H1 (cell line): ENCODE results near the gene AGER. TPM values are rescaled to one million over a fixed set of nuclear protein-coding genes. Genes with fewer than 3 reads are reported as not detected.

Experiments used
- CTCF ChIA-PET: fragments of 300-600 bp; sonication (Branson Sonifier 250); formaldehyde crosslinking; loops from one replicate; lab custom pipeline; 2021; ENCODE audit not compliant: partially characterized antibody; lab: Charles Lee
- POLR2A ChIA-PET: fragments of 300-600 bp; sonication (Branson Sonifier 250); formaldehyde crosslinking; loops from one replicate; lab custom pipeline; 2021; ENCODE audit warnings: inconsistent platforms; ENCODE audit not compliant: partially characterized antibody; lab: Charles Lee
- DNase-seq, 2 experiments: peaks; one replicate each; pipeline versions ENCODE4 v3.0.0 to v3.0.0-alpha.2; 2010 to 2022; ENCODE audit warnings: low spot score in 2 of 2, low read depth in 1 of 2, mixed read lengths in 1 of 2
- FAIRE-seq: peaks from 2 replicates; lab custom pipeline; 2011; peaks lifted over from hg19 to GRCh38; lab: Jason Lieb, UNC
- H2AFZ ChIP-seq: 2 replicates; pipeline ENCODE4 v1.8.1; 2012; ENCODE audit warnings: low read length, inconsistent platforms
- H2AK5ac ChIP-seq: 2 replicates; pipeline ENCODE4 v1.6.1; 2013; ENCODE audit warnings: low read depth, low read length
- H2BK120ac ChIP-seq: replicated peaks from 2 replicates; pipeline ENCODE3; 2013; ENCODE audit warnings: low read depth, low read length, inconsistent platforms
- H2BK12ac ChIP-seq: 2 replicates; pipeline ENCODE4 v1.6.1; 2013; ENCODE audit warnings: low read depth, low read length
- H2BK15ac ChIP-seq: 2 replicates; pipeline ENCODE4 v1.6.1; 2013; ENCODE audit warnings: low read length
- H2BK20ac ChIP-seq: 2 replicates; pipeline ENCODE4 v1.6.1; 2013; ENCODE audit warnings: low read length
- H2BK5ac ChIP-seq: 2 replicates; pipeline ENCODE4 v1.6.1; 2013; ENCODE audit warnings: low read depth, low read length
- H3K14ac ChIP-seq: 2 replicates; pipeline ENCODE4 v1.6.1; 2013; ENCODE audit warnings: inconsistent platforms; ENCODE audit not compliant: insufficient read length
- H3K18ac ChIP-seq: 2 replicates; pipeline ENCODE4 v1.6.1; 2013; ENCODE audit warnings: low read length; ENCODE audit errors: extremely low read depth
- H3K23ac ChIP-seq: 2 replicates; pipeline ENCODE4 v1.6.1; 2013; ENCODE audit warnings: inconsistent platforms; ENCODE audit not compliant: insufficient read length
- H3K23me2 ChIP-seq: 2 replicates; pipeline ENCODE4 v1.6.1; 2013; ENCODE audit warnings: low read depth, low read length
- H3K27ac ChIP-seq: 2 replicates; pipeline ENCODE4 v1.6.1; 2011; ENCODE audit warnings: low read depth, low read length, inconsistent platforms
- H3K27me3 ChIP-seq, 4 experiments: replicated peaks in 1 of 4; 1 replicate in 1 of 4; 2 replicates in 3 of 4; pipeline versions ENCODE4 v1.6.1 to v1.8.1; 2011 to 2013; ENCODE audit warnings: low read length in 3 of 4, mild to moderate bottlenecking in 3 of 4, inconsistent platforms in 2 of 4, mixed read lengths in 2 of 4, moderate library complexity in 1 of 4; ENCODE audit not compliant: control insufficient read depth in 3 of 4, insufficient read depth in 3 of 4; ENCODE audit errors: extremely low read depth in 1 of 4
- H3K36me3 ChIP-seq, 4 experiments: 2 replicates each; pipeline versions ENCODE4 v1.6.1 to v1.8.1; 2011 to 2013; ENCODE audit warnings: mild to moderate bottlenecking in 4 of 4, low read length in 3 of 4, moderate library complexity in 2 of 4, control low read depth in 1 of 4, inconsistent platforms in 1 of 4; ENCODE audit not compliant: insufficient read depth in 4 of 4, control insufficient read depth in 2 of 4
- H3K4ac ChIP-seq: replicated peaks from 2 replicates; pipeline ENCODE3; 2013; ENCODE audit warnings: low read length, low read depth, mixed read lengths, inconsistent platforms; ENCODE audit not compliant: insufficient read length
- H3K4me1 ChIP-seq, 4 experiments: replicated peaks in 1 of 4; 1 replicate in 1 of 4; 2 replicates in 3 of 4; pipeline versions ENCODE4 v1.6.1 to v1.8.1; 2011 to 2013; ENCODE audit warnings: low read length in 3 of 4, inconsistent platforms in 2 of 4, mixed read lengths in 1 of 4; ENCODE audit not compliant: insufficient read depth in 4 of 4, control insufficient read depth in 3 of 4
- H3K4me2 ChIP-seq, 2 experiments: 2 replicates each; pipeline versions ENCODE4 v1.6.1 to v1.8.1; 2011 to 2013; ENCODE audit warnings: low read depth in 2 of 2, low read length in 2 of 2, control low read depth in 1 of 2, inconsistent platforms in 1 of 2, mild to moderate bottlenecking in 1 of 2; ENCODE audit not compliant: insufficient read depth in 1 of 2
- H3K4me3 ChIP-seq, 4 experiments: fragments of 200-600, 300-600 bp in 1 of 4; sonication (generic), shearing (Covaris generic), sonication (Bioruptor Twin) in 1 of 4; 2 replicates each; pipeline versions ENCODE4 v1.5.1 to v1.8.1; 2011 to 2016; ENCODE audit warnings: low read length in 4 of 4, low read depth in 3 of 4, control low read depth in 2 of 4, inconsistent platforms in 2 of 4, mild to moderate bottlenecking in 2 of 4, mixed read lengths in 1 of 4, moderate library complexity in 1 of 4; ENCODE audit not compliant: insufficient read depth in 2 of 4; ENCODE audit errors: extremely low read depth in 1 of 4
- H3K56ac ChIP-seq: replicated peaks from 2 replicates; pipeline ENCODE3; 2013; ENCODE audit warnings: low read depth, mild to moderate bottlenecking, mixed read lengths, low read length, inconsistent platforms; ENCODE audit not compliant: insufficient read length
- H3K79me1 ChIP-seq: 2 replicates; pipeline ENCODE4 v1.6.1; 2013; ENCODE audit warnings: low read depth, low read length, control low read depth
- H3K79me2 ChIP-seq, 2 experiments: 2 replicates each; pipeline versions ENCODE4 v1.6.1 to v1.8.1; 2012 to 2013; ENCODE audit warnings: low read length in 2 of 2, mild to moderate bottlenecking in 2 of 2, inconsistent platforms in 1 of 2; ENCODE audit not compliant: insufficient read depth in 2 of 2, control insufficient read depth in 1 of 2
- H3K9ac ChIP-seq, 4 experiments: replicated peaks in 1 of 4; 1 replicate in 1 of 4; 2 replicates in 3 of 4; pipeline versions ENCODE4 v1.6.1 to v1.8.1; 2011 to 2013; ENCODE audit warnings: low read depth in 3 of 4, low read length in 3 of 4, control low read depth in 2 of 4, mild to moderate bottlenecking in 2 of 4, moderate library complexity in 2 of 4, inconsistent platforms in 1 of 4; ENCODE audit errors: extremely low read depth in 1 of 4
- H3K9me3 ChIP-seq, 2 experiments: 2 replicates each; pipeline versions ENCODE4 v1.6.1 to v1.8.1; 2012 to 2013; ENCODE audit warnings: mild to moderate bottlenecking in 2 of 2, moderate library complexity in 2 of 2, control low read depth in 1 of 2, inconsistent platforms in 1 of 2, low read depth in 1 of 2, low read length in 1 of 2, mixed read lengths in 1 of 2; ENCODE audit not compliant: insufficient read depth in 2 of 2
- H4K20me1 ChIP-seq, 2 experiments: replicated peaks in 1 of 2; 2 replicates each; pipeline versions ENCODE3 to v1.8.1; 2011 to 2013; ENCODE audit warnings: inconsistent platforms in 2 of 2, low read length in 2 of 2, mild to moderate bottlenecking in 1 of 2; ENCODE audit not compliant: insufficient read depth in 2 of 2, control insufficient read depth in 1 of 2
- H4K5ac ChIP-seq: 2 replicates; pipeline ENCODE4 v1.6.1; 2013; ENCODE audit warnings: low read length, low read depth, mixed read lengths, inconsistent platforms; ENCODE audit not compliant: insufficient read length
- H4K8ac ChIP-seq: 2 replicates; pipeline ENCODE4 v1.8.0; 2013; ENCODE audit warnings: mild to moderate bottlenecking, moderate library complexity, low read length, inconsistent platforms; ENCODE audit not compliant: insufficient read depth; ENCODE audit errors: extremely low read depth
- H4K91ac ChIP-seq: replicated peaks from 2 replicates; pipeline ENCODE3; 2013; ENCODE audit warnings: low read length, mixed read lengths, inconsistent platforms; ENCODE audit not compliant: insufficient read length
- BRCA1 ChIP-seq: IDR thresholded peaks from 2 replicates; pipeline ENCODE4 v1.6.1; 2012; ENCODE audit warnings: low read depth, low read length, improper control_type of control experiment
- EP300 ChIP-seq, 2 experiments: IDR thresholded peaks; 1 replicate in 1 of 2; 2 replicates in 1 of 2; pipeline ENCODE4 v1.6.1; 2011 to 2012; ENCODE audit warnings: low read depth in 2 of 2, low read length in 2 of 2, mild to moderate bottlenecking in 2 of 2, borderline replicate concordance in 1 of 2, inconsistent platforms in 1 of 2, moderate library complexity in 1 of 2
- MAX ChIP-seq: IDR thresholded peaks from 2 replicates; pipeline ENCODE4 v1.6.1; 2012; ENCODE audit warnings: inconsistent platforms
- RAD21 ChIP-seq, 2 experiments: IDR thresholded peaks in 1 of 2; conservative IDR thresholded peaks in 1 of 2; 2 replicates each; pipeline ENCODE4 v1.6.1; 2011; ENCODE audit warnings: low read depth in 2 of 2, low read length in 2 of 2, improper control_type of control experiment in 1 of 2, inconsistent platforms in 1 of 2, mild to moderate bottlenecking in 1 of 2, moderate library complexity in 1 of 2
- SRF ChIP-seq: IDR thresholded peaks from 2 replicates; pipeline ENCODE4 v1.6.1; 2011; ENCODE audit warnings: mild to moderate bottlenecking, low read depth, low read length, moderate library complexity
- WGBS, 2 experiments: shearing (Covaris generic) in 1 of 2; methylation state at CpG; one replicate each; pipeline versions ENCODE4 v1.1.6 to v1.1.7; 2013 to 2015; ENCODE audit warnings: low lambda C conversion rate in 2 of 2, mixed read lengths in 2 of 2, inconsistent platforms in 1 of 2, low coverage in 1 of 2, missing lambda C conversion rate in 1 of 2; ENCODE audit not compliant: insufficient replicate concordance in 2 of 2, insufficient coverage in 1 of 2, insufficient read length in 1 of 2; ENCODE audit errors: extremely low coverage in 1 of 2, missing lambda C conversion rate in 1 of 2; 5-methylcytosine and 5-hydroxymethylcytosine counted together
- polyA plus RNA-seq, 7 experiments: library from polyadenylated mRNA; depleted of rRNA in 3 of 7; stranded (reverse) in 5 of 7; unstranded in 2 of 7; fragments of >200 nt in 5 of 7; fragments of 200-250 nt in 2 of 7; gene quantifications; 1 replicate in 5 of 7; 2 replicates in 1 of 7; 4 replicates in 1 of 7; pipeline versions ENCODE4 v1.2.1 to v1.2.3, GENCODE V29; 2011 to 2013; ENCODE audit warnings: missing spikeins in 2 of 7, mixed read lengths in 2 of 7
- total RNA-seq: library from RNA; stranded (reverse); fragmentation: NEBNext Ultra II Directional; extraction: Animal tissue kit (Norgen Biotek cat#: 25700); gene quantifications from 2 replicates; pipeline ENCODE4 v1.2.1, GENCODE V29; 2021

AGER gene
- total and polyA plus RNA-seq, 2 of the 8 experiments (the other 6 are each of a cell fraction or from before 2014, with no cell fraction given): 3.8 to 10.9 TPM

GRCh38 chr6:32181915-32182529 is 2.0 kb downstream of the AGER start:
- Histone ChIP-seq H3K18ac (no peak overlapping the region), H3K4me3 (no peak overlapping the region), H3K4me2 (0 out of 4 replicates have a peak overlapping the region, but pooled peaks of 1 of the 2 experiments have one; percentile 1), H4K91ac (no peak overlapping the region), H2BK120ac (no peak overlapping the region), H3K4me1 (peaks cover 0 to 8% (median under 1%) of the 10 kb centered on the region in 4 experiments; a peak in 4 of 7 replicates), H4K8ac (no peak overlapping the region), H2BK12ac (no peak overlapping the region), H2AFZ (no peak overlapping the region), H4K5ac (no peak overlapping the region), H3K4ac (no peak overlapping the region), H3K9me3 (no peaks in the 10 kb centered on the region), H3K36me3 (peaks cover 6 to 33% (median 25%) of the 10 kb centered on the region in 4 experiments), H3K23ac (no peak overlapping the region), H2AK5ac (no peak overlapping the region), H4K20me1 (peaks cover 0 to 3% of the 10 kb centered on the region in 2 experiments), H3K9ac (no peak overlapping the region), H3K79me2 (peaks cover 0 to 12% of the 10 kb centered on the region in 2 experiments; a peak in 2 of 4 replicates), H2BK15ac (no peak overlapping the region), H3K56ac (no peak overlapping the region), H2BK20ac (no peak overlapping the region), H3K14ac (no peak overlapping the region), H3K23me2 (peaks cover 13% of the 10 kb centered on the region), H3K27me3 (no peaks in the 10 kb centered on the region; a peak in 1 of 7 replicates), H3K79me1 (peaks cover 4% of the 10 kb centered on the region; the same call in 1 of the 2 replicates), H3K27ac (no peak overlapping the region; the same call in 1 of the 2 replicates), H2BK5ac (peak overlapping the region; percentile 4; the same call in 1 of the 2 replicates)
- TF ChIP-seq MAX (no peak), BRCA1 (no peak), RAD21 (IDR thresholded peaks at IDR 0.05 in 1 of 2, conservative IDR thresholded peaks at IDR 0.05 in 1 of 2; ENCODE audit: low read depth in 2 of 2, low read length in 2 of 2) (peak; percentile 18 to 24; a peak in 2 of 4 replicates), SRF (no peak), EP300 (IDR thresholded peaks at IDR 0.05; ENCODE audit: borderline replicate concordance in 1 of 2, low read depth in 2 of 2, low read length in 2 of 2) (no peak)
- no peak for DNase-seq
- WGBS, 2 experiments: 98% methylated on average over 4 of the region's 10 CpGs; no CpG with 5 or more reads in 1 of the 2 experiments
- no peak for FAIRE-seq
- POLR2A ChIA-PET: interaction anchor here (1.0 to 7.9 kb wide), 6 partner anchors 11 to 789 kb away, joined by 3 to 194 read pairs (median 4); partner anchors contain the start of genes GPSM3, PBX2 and PRRT1
- CTCF ChIA-PET: interaction anchor here (1.1 to 2.0 kb wide), 6 partner anchors 15 to 65 kb away, joined by 3 to 8 read pairs (median 4); partner anchors contain the start of gene EGFL8
